Measurements from ENCODE around the gene COX6A2.

COX6A2 gene

GRCh38 chr16:31380201-31380600 lies 48.0 kb downstream of the COX6A2 start:
- Histone ChIP-seq H3K4me1 (ENCODE audit: control insufficient read depth, insufficient read depth, low read length) (no peaks in the 10 kb centered on the region), H3K36me3 (ENCODE audit: control insufficient read depth, insufficient read depth, low read length) (no peaks in the 10 kb centered on the region), H3K9me3 (ENCODE audit: control insufficient read depth, insufficient read depth, low read length) (no peaks in the 10 kb centered on the region), H3K27ac (ENCODE audit: low read depth, low read length) (no peak overlapping the region), H3K9ac (ENCODE audit: low read depth, low read length) (no peak overlapping the region), H3K4me3 (ENCODE audit: low read depth, low read length) (no peak overlapping the region), H3K27me3 (ENCODE audit: control insufficient read depth, insufficient read depth, low read length) (no peaks in the 10 kb centered on the region)
